LNCaP clone FGC (cell line): ENCODE results near the gene FJX1.

Experiments used
- DNase-seq: peaks from one replicate; pipeline ENCODE4 v3.0.0-alpha.2; 2011; ENCODE audit warnings: low read depth
- H3K4me3 ChIP-seq: 2 replicates; pipeline ENCODE4 v1.5.1; 2011; ENCODE audit warnings: mild to moderate bottlenecking, low read depth, low read length, control low read depth
- CTCF ChIP-seq: IDR thresholded peaks from 2 replicates; pipeline ENCODE4 v1.5.1; 2012; ENCODE audit warnings: mild to moderate bottlenecking; ENCODE audit not compliant: control insufficient read depth, insufficient read depth; ENCODE audit errors: extremely low read depth

The FJX1 gene

GRCh38 chr11:35617687-35618496 lies at the start of gene FJX1:
Gene FJX1 (plus strand): TSS chr11:35618460. CDS start chr11:35618637, 177 bp downstream.
- TF ChIP-seq CTCF = no peak
- no peak for DNase-seq
- peak within 1 kb of the TSS; percentile 11; the same call in 1 of the 2 replicates for H3K4me3 ChIP-seq

GRCh38 chr11:35571696-35572095 lies 46.6 kb upstream of the FJX1 start:
- DNase-seq = no peak
- H3K4me3 ChIP-seq = no peak overlapping the region
- TF ChIP-seq CTCF = no peak

GRCh38 chr11:35579557-35580396 lies 38.5 kb upstream of the FJX1 start:
- H3K4me3 ChIP-seq = no peak overlapping the region
- no peak for TF ChIP-seq CTCF
- no peak for DNase-seq

- no peak overlapping the region for H3K4me3 ChIP-seq
- TF ChIP-seq CTCF = no peak
- DNase-seq = no peak
Measured at GRCh38 chr11:35580397-35580781, 37.9 kb upstream of the FJX1 start.

- no peak overlapping the region for H3K4me3 ChIP-seq
- TF ChIP-seq CTCF = no peak
- DNase-seq = no peak
Measured at GRCh38 chr11:35582033-35582432, 36.2 kb upstream of the FJX1 start.

GRCh38 chr11:35583126-35583525 lies 35.1 kb upstream of the FJX1 start:
- no peak for DNase-seq
- H3K4me3 ChIP-seq = no peak overlapping the region
- TF ChIP-seq CTCF = no peak

GRCh38 chr11:35583843-35584242 lies 34.4 kb upstream of the FJX1 start:
- DNase-seq = no peak
- no peak for TF ChIP-seq CTCF
- H3K4me3 ChIP-seq = no peak overlapping the region
